A673 (cell line): ENCODE measurements around the gene GBP2. TPM values are rescaled to one million over a fixed set of nuclear protein-coding genes. Genes with fewer than 3 reads are reported as not detected.

ENCODE experiments used
- BruUV-seq: library from RNA; stranded (reverse); fragments of 400-500 nt; replicated peaks from 2 replicates; lab custom pipeline; 2021; lab: Mats Ljungman, UMichigan
- CTCF ChIA-PET: fragments of 300-600 bp; sonication (Branson Sonifier 250); formaldehyde crosslinking; loops from one replicate; lab custom pipeline; 2022; ENCODE audit warnings: antibody characterized with exemption; lab: Charles Lee
- POLR2A ChIA-PET: fragments of 300-600 bp; sonication (Branson Sonifier 250); formaldehyde crosslinking; loops from one replicate; lab custom pipeline; 2022; ENCODE audit warnings: antibody characterized with exemption; ENCODE audit not compliant: low non-redundant PET; lab: Charles Lee
- DNase-seq: peaks from one replicate; pipeline ENCODE4 v3.0.0-alpha.2; 2015; ENCODE audit warnings: low spot score
- H3K27ac ChIP-seq: fragments of 200-600 bp; sonication (generic); 2 replicates; pipeline ENCODE4 v1.5.1; 2016; ENCODE audit warnings: mixed run types, low read depth, mild to moderate bottlenecking, mixed read lengths, antibody characterized with exemption, low read length; ENCODE audit not compliant: poor library complexity, severe bottlenecking
- H3K27me3 ChIP-seq: fragments of 200-600 bp; sonication (generic); replicated peaks from 2 replicates; pipeline ENCODE4 v1.6.1; 2017; ENCODE audit warnings: mixed run types, low read depth, mild to moderate bottlenecking, mixed read lengths, antibody characterized with exemption, low read length; ENCODE audit not compliant: insufficient read depth, poor library complexity
- H3K36me3 ChIP-seq: fragments of 200-600 bp; sonication (generic); 2 replicates; pipeline ENCODE4 v1.6.1; 2016; ENCODE audit warnings: mixed run types, mild to moderate bottlenecking, mixed read lengths, antibody characterized with exemption, low read length; ENCODE audit not compliant: insufficient read depth, poor library complexity, severe bottlenecking
- H3K4me1 ChIP-seq: fragments of 200-600 bp; sonication (generic); 2 replicates; pipeline ENCODE4 v1.6.1; 2017; ENCODE audit warnings: mixed run types, mild to moderate bottlenecking, mixed read lengths, antibody characterized with exemption, low read length; ENCODE audit not compliant: insufficient read depth, poor library complexity, severe bottlenecking
- H3K4me3 ChIP-seq: fragments of 200-600 bp; sonication (generic); 2 replicates; pipeline ENCODE4 v1.5.1; 2016; ENCODE audit warnings: low read depth, mixed run types, mild to moderate bottlenecking, mixed read lengths, low read length; ENCODE audit not compliant: poor library complexity, severe bottlenecking
- H3K9me3 ChIP-seq: fragments of 200-600 bp; sonication (generic); 2 replicates; pipeline ENCODE4 v1.6.1; 2016; ENCODE audit warnings: mixed run types, low read depth, mild to moderate bottlenecking, mixed read lengths, antibody characterized with exemption, low read length; ENCODE audit not compliant: poor library complexity, severe bottlenecking
- CTCF ChIP-seq: fragments of 300-800, 200-600 bp; sonication (generic); conservative IDR thresholded peaks from 2 replicates; pipeline ENCODE4 v1.5.1; 2017; ENCODE audit warnings: low read depth, mild to moderate bottlenecking, antibody characterized with exemption, low read length, moderate library complexity, mixed read lengths
- EZH2 ChIP-seq: fragments of 200-600 bp; sonication (generic); IDR thresholded peaks from 2 replicates; pipeline ENCODE4 v1.6.1; 2017; ENCODE audit warnings: borderline replicate concordance, low read depth, mild to moderate bottlenecking, mixed read lengths, antibody characterized with exemption, low read length; ENCODE audit not compliant: poor library complexity, severe bottlenecking
- intact Hi-C: fragments of 100-400 bp; cut with micrococcal nuclease; formaldehyde crosslinking; loops from one replicate; pipeline ENCODE4 v1.10.0; 2022; ENCODE audit not compliant: unreplicated experiment
- total RNA-seq: library from RNA; stranded (reverse); gene quantifications from 2 replicates; pipeline ENCODE4 v1.2.3, GENCODE V29; 2021

Gene GBP2
- total RNA-seq, 1 experiment from 2014 or later = 4.5 TPM

- intact Hi-C loops = no loop called here
- ChIA-PET POLR2A (no interaction called here), CTCF (no interaction called here)
- H3K27me3 ChIP-seq = peaks cover 15% of the 10 kb centered on the region
- H3K27ac ChIP-seq = no peak overlapping the region
- no peaks in the 10 kb centered on the region for H3K36me3 ChIP-seq
- no peaks in the 10 kb centered on the region for H3K9me3 ChIP-seq
- no peak overlapping the region for H3K4me3 ChIP-seq
- no TSS peak for BruUV-seq
- DNase-seq = no peak
- H3K4me1 ChIP-seq = no peaks in the 10 kb centered on the region
- TF ChIP-seq CTCF = no peak
- no peak for TF ChIP-seq EZH2
Measured at GRCh38 chr1:89147678-89148658, 22.1 kb upstream of the GBP2 start.

GRCh38 chr1:89146721-89147120, 20.8 kb upstream of the GBP2 start:
- DNase-seq = no peak
- no TSS peak for BruUV-seq
- Histone ChIP-seq H3K4me3 (no peak overlapping the region), H3K9me3 (no peaks in the 10 kb centered on the region), H3K27ac (no peak overlapping the region), H3K4me1 (no peaks in the 10 kb centered on the region), H3K36me3 (no peaks in the 10 kb centered on the region), H3K27me3 (peaks cover 15% of the 10 kb centered on the region)
- intact Hi-C loops = no loop called here
- TF ChIP-seq CTCF = no peak
- TF ChIP-seq EZH2 = no peak
- ChIA-PET CTCF (no interaction called here), POLR2A (no interaction called here)

- ChIA-PET CTCF (no interaction called here), POLR2A (no interaction called here)
- Histone ChIP-seq H3K4me3 (no peak overlapping the region), H3K27ac (no peak overlapping the region), H3K27me3 (peaks cover 2% of the 10 kb centered on the region), H3K36me3 (no peaks in the 10 kb centered on the region), H3K4me1 (no peaks in the 10 kb centered on the region), H3K9me3 (peaks cover under 1% of the 10 kb centered on the region)
- no peak for TF ChIP-seq EZH2
- no peak for TF ChIP-seq CTCF
- intact Hi-C loops = no loop called here
- no peak for DNase-seq
- no TSS peak for BruUV-seq
Measured at GRCh38 chr1:89143484-89143883, 17.6 kb upstream of the GBP2 start.
